Suprapubic skin (tissue), 4 donors: Measurements from ENCODE around the gene ELL.

Source experiments
- EP300 ChIP-seq: sonication (generic); formaldehyde crosslinking; IDR thresholded peaks from one replicate; pipeline ENCODE4 v1.6.1; 2017; ENCODE audit warnings: antibody characterized with exemption
- POLR2A ChIP-seq, 2 donors: fragments of 450-650 bp; IDR thresholded peaks; one replicate each; pipeline ENCODE4 v1.6.1; 2017; ENCODE audit warnings: antibody characterized with exemption in 2 of 2, mild to moderate bottlenecking in 2 of 2, moderate library complexity in 2 of 2
- POLR2AphosphoS5 ChIP-seq, 3 donors: sonication (generic); formaldehyde crosslinking; IDR thresholded peaks; one replicate each; pipeline ENCODE4 v1.6.1; 2017; ENCODE audit warnings: antibody characterized with exemption in 3 of 3
- TF ChIP-seq, protein P1 (sequence below), 2 donors: fragments of 200-600 bp in 1 of 2; fragments of 450-650 bp in 1 of 2; sonication (generic) in 1 of 2; IDR thresholded peaks; one replicate each; pipeline ENCODE4 v1.5.1; 2016 to 2019; ENCODE audit warnings: antibody characterized with exemption in 2 of 2, mild to moderate bottlenecking in 1 of 2, moderate library complexity in 1 of 2

DNA sequence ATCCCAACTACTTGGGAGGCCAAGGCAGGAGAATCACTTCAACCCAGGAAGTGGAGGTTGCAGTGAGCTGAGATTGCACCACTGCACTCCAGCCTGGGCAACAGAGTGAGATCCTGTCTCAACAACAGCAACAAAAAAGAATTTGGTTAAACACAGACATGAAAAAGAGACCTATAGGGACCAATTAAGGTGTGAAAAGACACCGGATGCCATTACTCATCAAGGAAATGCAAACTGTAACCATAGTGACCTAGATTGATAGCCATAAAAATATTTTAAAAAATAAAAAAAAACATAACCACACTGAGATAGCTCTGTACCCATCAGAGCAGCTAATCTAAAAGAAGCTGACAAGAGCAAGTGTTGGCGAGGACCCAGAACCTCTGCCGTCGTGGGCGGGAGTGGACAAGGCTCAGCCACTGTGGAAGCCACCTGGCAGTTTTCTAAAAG is 46.8 kb downstream of the ELL start:
- TF ChIP-seq POLR2AphosphoS5 (IDR thresholded peaks at IDR 0.05) (no peak), POLR2A (IDR thresholded peaks at IDR 0.05) (no peak), EP300 (no peak)
- TF ChIP-seq, protein P1, sequence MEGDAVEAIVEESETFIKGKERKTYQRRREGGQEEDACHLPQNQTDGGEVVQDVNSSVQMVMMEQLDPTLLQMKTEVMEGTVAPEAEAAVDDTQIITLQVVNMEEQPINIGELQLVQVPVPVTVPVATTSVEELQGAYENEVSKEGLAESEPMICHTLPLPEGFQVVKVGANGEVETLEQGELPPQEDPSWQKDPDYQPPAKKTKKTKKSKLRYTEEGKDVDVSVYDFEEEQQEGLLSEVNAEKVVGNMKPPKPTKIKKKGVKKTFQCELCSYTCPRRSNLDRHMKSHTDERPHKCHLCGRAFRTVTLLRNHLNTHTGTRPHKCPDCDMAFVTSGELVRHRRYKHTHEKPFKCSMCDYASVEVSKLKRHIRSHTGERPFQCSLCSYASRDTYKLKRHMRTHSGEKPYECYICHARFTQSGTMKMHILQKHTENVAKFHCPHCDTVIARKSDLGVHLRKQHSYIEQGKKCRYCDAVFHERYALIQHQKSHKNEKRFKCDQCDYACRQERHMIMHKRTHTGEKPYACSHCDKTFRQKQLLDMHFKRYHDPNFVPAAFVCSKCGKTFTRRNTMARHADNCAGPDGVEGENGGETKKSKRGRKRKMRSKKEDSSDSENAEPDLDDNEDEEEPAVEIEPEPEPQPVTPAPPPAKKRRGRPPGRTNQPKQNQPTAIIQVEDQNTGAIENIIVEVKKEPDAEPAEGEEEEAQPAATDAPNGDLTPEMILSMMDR (IDR thresholded peaks at IDR 0.05), result no peak
